Astrocyte of the spinal cord (primary cell): Measurements from ENCODE around the gene NDUFS3.

Experiments
- DNase-seq: peaks from one replicate; pipeline ENCODE4 v3.0.0; 2011; ENCODE audit warnings: low read depth, low spot score
- H3K4me3 ChIP-seq: 2 replicates; pipeline ENCODE4 v1.5.1; 2011; ENCODE audit warnings: low read depth, mild to moderate bottlenecking, low read length, moderate library complexity
- in situ Hi-C: cut with HindIII; loops from 2 replicates; pipeline ENCODE4 v1.10.0; 2017; ENCODE audit warnings: low sequenced_read_pairs
- TF ChIP-seq, protein P1 (sequence below): IDR thresholded peaks from 2 replicates; pipeline ENCODE4 v1.5.1; 2012; ENCODE audit warnings: low read depth, mild to moderate bottlenecking, low read length, inconsistent platforms

Gene NDUFS3

GRCh38 chr11:47583844-47584243 is 5.0 kb downstream of the NDUFS3 start:
- in situ Hi-C loops: no loop called here
- TF ChIP-seq, protein P1, sequence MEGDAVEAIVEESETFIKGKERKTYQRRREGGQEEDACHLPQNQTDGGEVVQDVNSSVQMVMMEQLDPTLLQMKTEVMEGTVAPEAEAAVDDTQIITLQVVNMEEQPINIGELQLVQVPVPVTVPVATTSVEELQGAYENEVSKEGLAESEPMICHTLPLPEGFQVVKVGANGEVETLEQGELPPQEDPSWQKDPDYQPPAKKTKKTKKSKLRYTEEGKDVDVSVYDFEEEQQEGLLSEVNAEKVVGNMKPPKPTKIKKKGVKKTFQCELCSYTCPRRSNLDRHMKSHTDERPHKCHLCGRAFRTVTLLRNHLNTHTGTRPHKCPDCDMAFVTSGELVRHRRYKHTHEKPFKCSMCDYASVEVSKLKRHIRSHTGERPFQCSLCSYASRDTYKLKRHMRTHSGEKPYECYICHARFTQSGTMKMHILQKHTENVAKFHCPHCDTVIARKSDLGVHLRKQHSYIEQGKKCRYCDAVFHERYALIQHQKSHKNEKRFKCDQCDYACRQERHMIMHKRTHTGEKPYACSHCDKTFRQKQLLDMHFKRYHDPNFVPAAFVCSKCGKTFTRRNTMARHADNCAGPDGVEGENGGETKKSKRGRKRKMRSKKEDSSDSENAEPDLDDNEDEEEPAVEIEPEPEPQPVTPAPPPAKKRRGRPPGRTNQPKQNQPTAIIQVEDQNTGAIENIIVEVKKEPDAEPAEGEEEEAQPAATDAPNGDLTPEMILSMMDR: no peak
- DNase-seq: no peak
- H3K4me3 ChIP-seq: no peak overlapping the region

DNA sequence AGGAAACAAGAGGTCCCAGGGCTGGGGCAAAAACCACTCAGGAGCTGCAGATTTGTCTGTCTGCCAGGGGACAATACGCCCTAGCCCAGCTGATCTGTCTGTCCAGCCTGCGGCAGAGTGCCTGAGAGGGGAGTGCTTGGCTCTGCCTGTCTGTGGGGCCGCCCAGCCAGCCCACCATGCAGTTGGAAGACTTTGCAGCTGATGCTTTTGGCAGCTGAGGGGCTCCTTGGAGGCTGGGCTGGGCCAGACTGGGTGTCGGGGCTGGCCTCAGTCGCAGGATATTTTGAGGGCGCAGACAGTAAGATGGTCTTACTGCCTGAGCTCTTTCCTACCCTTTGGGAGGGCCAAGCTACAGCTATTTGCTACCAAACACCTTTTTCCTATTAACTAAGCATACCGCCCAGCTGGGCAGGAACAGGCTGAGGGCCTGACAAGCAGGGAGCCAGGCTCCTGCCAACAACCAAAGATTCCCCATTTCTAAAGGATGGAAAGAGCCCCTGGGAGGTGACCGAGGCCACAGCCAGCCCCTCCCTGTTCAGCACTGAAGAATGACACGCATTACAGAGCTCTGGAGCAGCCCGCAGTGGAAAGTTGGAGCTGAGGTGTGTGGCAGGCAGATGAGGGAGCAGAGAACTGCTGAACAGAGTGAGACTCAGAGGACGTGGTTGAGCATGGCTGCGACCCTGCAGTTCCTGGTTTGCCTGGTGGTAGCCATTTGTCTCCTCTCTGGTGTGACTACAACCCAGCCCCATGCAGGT is 7.4 kb downstream of the NDUFS3 start, which contains the start of gene FAM180B:
FAM180B (plus strand) TSS at position 581 of the 758 bp plus-strand sequence; CDS start at position 672, 91 bp downstream.
- DNase-seq: no peak
- in situ Hi-C loops: no loop called here
- TF ChIP-seq, protein P1: no peak
- no peak within 1 kb of the TSS for H3K4me3 ChIP-seq

DNA sequence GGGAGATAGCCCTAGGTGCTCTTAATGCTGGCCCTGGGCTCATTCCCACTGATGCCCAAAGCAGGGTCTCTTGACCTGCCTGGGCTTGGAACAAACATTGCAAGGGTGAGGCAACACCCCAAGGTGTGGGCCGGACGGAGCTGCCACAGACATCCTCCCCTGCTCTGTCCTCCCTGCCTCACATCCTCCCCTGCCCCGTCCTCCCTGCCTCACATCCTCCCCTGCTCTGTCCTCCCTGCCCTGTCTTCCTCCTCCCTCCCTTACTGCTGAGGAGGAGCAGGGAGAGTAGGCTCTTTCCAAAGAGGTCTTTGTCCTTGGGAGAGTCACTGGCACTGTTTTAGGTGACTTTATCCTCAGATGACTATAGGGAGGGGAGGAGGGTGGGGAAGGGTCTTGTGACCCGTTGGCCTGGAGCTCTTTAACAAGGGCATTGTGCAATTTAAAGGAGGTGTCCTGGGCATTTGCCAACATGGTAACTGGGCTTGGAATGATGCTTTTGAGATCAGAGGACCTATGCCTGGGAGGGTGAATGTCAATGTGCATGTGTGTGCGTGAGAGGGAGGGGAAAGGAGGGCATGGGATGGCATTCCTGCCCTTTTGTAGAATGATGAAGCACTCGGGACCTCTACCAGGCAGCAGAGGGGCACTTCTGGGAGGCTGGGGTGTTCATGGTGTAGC is 8.3 kb downstream of the NDUFS3 start:
- in situ Hi-C loops: no loop called here
- H3K4me3 ChIP-seq: no peak overlapping the region
- TF ChIP-seq, protein P1: no peak
- no peak for DNase-seq

DNA sequence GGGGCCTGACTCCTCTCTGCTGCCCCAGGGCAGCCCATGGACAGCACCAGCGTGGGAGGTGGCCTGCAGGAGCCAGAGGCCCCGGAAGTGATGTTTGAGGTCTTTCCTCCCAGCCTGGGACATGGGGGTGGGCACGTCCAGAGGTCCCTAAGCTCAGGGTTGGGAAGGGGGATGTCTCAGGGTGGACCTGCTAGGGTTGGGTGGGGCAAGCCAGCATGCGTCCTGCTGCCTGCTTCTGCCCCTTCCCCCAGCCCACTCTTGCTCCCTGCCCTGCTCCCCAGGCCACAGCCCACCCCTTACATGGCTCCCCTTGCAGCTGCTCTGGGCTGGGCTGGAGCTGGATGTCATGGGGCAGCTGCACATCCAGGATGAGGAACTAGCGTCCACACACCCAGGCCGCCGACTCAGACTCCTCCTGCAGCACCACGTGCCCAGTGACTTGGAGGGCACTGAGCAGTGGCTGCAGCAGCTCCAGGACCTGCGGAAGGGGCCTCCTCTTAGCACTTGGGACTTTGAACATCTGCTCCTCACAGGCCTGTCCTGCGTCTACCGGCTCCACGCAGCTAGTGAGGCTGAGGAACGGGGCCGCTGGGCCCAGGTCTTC is 9.0 kb downstream of the NDUFS3 start:
- in situ Hi-C loops: no loop called here
- TF ChIP-seq, protein P1: no peak
- H3K4me3 ChIP-seq: no peak overlapping the region
- no peak for DNase-seq

DNA sequence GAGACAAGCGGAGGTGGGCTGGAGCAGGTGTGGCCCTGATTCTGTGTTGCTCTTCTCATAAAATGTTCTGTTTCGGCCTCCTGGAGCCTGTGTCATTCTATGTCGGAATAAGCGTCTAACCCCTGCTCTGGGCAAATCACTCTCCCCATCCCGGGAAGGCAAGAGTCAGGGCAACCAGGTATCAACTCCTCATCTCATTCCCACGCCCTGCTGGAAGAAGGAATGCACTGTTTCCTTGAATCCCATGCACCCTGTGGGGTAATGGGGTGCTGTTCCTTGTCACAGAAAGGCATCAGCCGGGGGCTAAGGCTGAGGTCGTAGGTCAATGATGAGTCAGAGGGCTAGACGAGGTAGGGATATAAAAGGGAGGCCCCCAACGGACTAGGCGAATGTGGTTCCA is 10.2 kb downstream of the NDUFS3 start:
- TF ChIP-seq, protein P1: no peak
- DNase-seq: no peak
- no peak overlapping the region for H3K4me3 ChIP-seq
- in situ Hi-C loops: no loop called here

DNA sequence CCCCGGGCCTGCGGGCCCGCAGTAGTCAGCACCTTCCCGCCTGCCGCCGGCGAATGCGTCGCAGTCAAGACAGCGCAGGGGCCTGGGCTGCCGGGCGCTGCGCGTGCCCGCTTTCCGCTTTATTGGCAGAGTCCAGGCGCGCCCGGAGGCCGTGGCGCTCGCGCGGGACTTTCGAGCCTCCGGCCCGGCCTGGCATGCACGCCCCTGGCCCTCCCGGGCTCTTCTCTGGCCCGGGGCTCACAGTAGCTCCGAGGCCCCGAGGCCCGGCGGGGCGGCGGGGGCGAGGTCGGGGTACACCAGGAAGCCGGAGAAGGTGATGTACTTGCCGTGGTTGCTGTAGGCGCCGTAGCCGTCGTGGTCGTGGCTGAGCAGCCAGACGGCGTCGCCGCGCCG is 10.7 kb downstream of the NDUFS3 start:
- peak overlapping the region; percentile 21 for H3K4me3 ChIP-seq
- TF ChIP-seq, protein P1: no peak
- in situ Hi-C loops: no loop called here
- DNase-seq: no peak
